ENCODE measurements around the gene ADD2. TPM values are rescaled to one million over a fixed set of nuclear protein-coding genes. Genes with fewer than 3 reads are reported as not detected.

ADD2 gene
- total RNA-seq, 6 experiments from 2014 or later, result not detected

GRCh38 chr2:70778676-70779075 is 10.7 kb upstream of the ADD2 start:
- H3K4me1 Mint-ChIP-seq (ENCODE audit: low read depth), result peaks cover 15% of the 10 kb centered on the region
- H3K4me3 Mint-ChIP-seq, result no peak overlapping the region
- DNase-seq, result no peak
- no peaks in the 10 kb centered on the region for H3K36me3 Mint-ChIP-seq (ENCODE audit: low read depth)
- H3K27me3 Mint-ChIP-seq (ENCODE audit: insufficient read depth), result peaks cover 19% of the 10 kb centered on the region
- H3K9me3 Mint-ChIP-seq, result no peaks in the 10 kb centered on the region
- no peak overlapping the region for H3K27ac Mint-ChIP-seq
- no peak for TF ChIP-seq CTCF (IDR thresholded peaks at IDR 0.05)

- H3K4me3 Mint-ChIP-seq, result no peak overlapping the region
- no peaks in the 10 kb centered on the region for H3K9me3 Mint-ChIP-seq
- peaks cover 28% of the 10 kb centered on the region for H3K27me3 Mint-ChIP-seq (ENCODE audit: insufficient read depth)
- H3K36me3 Mint-ChIP-seq (ENCODE audit: low read depth), result no peaks in the 10 kb centered on the region
- peaks cover 15% of the 10 kb centered on the region for H3K4me1 Mint-ChIP-seq (ENCODE audit: low read depth)
- no peak for TF ChIP-seq CTCF (IDR thresholded peaks at IDR 0.05)
- DNase-seq, result no peak
- H3K27ac Mint-ChIP-seq, result no peak overlapping the region
Observed at GRCh38 chr2:70777450-70777849, 9.4 kb upstream of the ADD2 start.

GRCh38 chr2:70776266-70776665 is 8.3 kb upstream of the ADD2 start:
- DNase-seq, result no peak
- no peak for TF ChIP-seq CTCF (IDR thresholded peaks at IDR 0.05)
- peaks cover 29% of the 10 kb centered on the region for H3K27me3 Mint-ChIP-seq (ENCODE audit: insufficient read depth)
- H3K36me3 Mint-ChIP-seq (ENCODE audit: low read depth), result no peaks in the 10 kb centered on the region
- H3K4me3 Mint-ChIP-seq, result no peak overlapping the region
- H3K4me1 Mint-ChIP-seq (ENCODE audit: low read depth), result peaks cover 15% of the 10 kb centered on the region
- H3K9me3 Mint-ChIP-seq, result no peaks in the 10 kb centered on the region
- H3K27ac Mint-ChIP-seq, result no peak overlapping the region

- no peaks in the 10 kb centered on the region for H3K9me3 Mint-ChIP-seq
- peaks cover 7% of the 10 kb centered on the region for H3K4me1 Mint-ChIP-seq (ENCODE audit: low read depth)
- H3K27me3 Mint-ChIP-seq (ENCODE audit: insufficient read depth), result peaks cover 37% of the 10 kb centered on the region
- no peak overlapping the region for H3K27ac Mint-ChIP-seq
- no peak for TF ChIP-seq CTCF (IDR thresholded peaks at IDR 0.05)
- no peaks in the 10 kb centered on the region for H3K36me3 Mint-ChIP-seq (ENCODE audit: low read depth)
- DNase-seq, result no peak
- no peak overlapping the region for H3K4me3 Mint-ChIP-seq
Observed at GRCh38 chr2:70775141-70775540, 7.1 kb upstream of the ADD2 start.

- Mint-ChIP-seq H3K9me3 (no peaks in the 10 kb centered on the region), H3K4me1 (ENCODE audit: low read depth) (no peaks in the 10 kb centered on the region), H3K36me3 (ENCODE audit: low read depth) (no peaks in the 10 kb centered on the region), H3K27me3 (ENCODE audit: insufficient read depth) (peaks cover 54% of the 10 kb centered on the region), H3K4me3 (no peak overlapping the region), H3K27ac (no peak overlapping the region)
- TF ChIP-seq CTCF (IDR thresholded peaks at IDR 0.05), result no peak
- no peak for DNase-seq
Observed at GRCh38 chr2:70772486-70773155, 4.6 kb upstream of the ADD2 start.
